AG08396 (cell line): Measurements from ENCODE around the gene PPP2R2C.

Experiments used
- DNase-seq: peaks from one replicate; pipeline ENCODE4 v3.0.0; 2012; ENCODE audit warnings: low spot score, mixed read lengths

PPP2R2C gene

GRCh38 chr4:6422866-6423265 is 49.5 kb downstream of the PPP2R2C start:
- no peak for DNase-seq

- DNase-seq = no peak
Observed at GRCh38 chr4:6422105-6422504, 50.3 kb downstream of the PPP2R2C start.

GRCh38 chr4:6421397-6421796 is 51.0 kb downstream of the PPP2R2C start:
- no peak for DNase-seq

GRCh38 chr4:6420972-6421371 is 51.4 kb downstream of the PPP2R2C start:
- DNase-seq = no peak

GRCh38 chr4:6420036-6420435 is 52.4 kb downstream of the PPP2R2C start:
- no peak for DNase-seq

GRCh38 chr4:6419452-6420028 is 52.9 kb downstream of the PPP2R2C start:
- no peak for DNase-seq

- DNase-seq = no peak
Observed at GRCh38 chr4:6418193-6418755, 54.1 kb downstream of the PPP2R2C start.

- no peak for DNase-seq
Observed at GRCh38 chr4:6417516-6418050, 54.8 kb downstream of the PPP2R2C start.

GRCh38 chr4:6416518-6417286 is 55.7 kb downstream of the PPP2R2C start:
- DNase-seq = no peak

- no peak for DNase-seq
Observed at GRCh38 chr4:6415031-6415705, 57.2 kb downstream of the PPP2R2C start.

GRCh38 chr4:6414578-6414977 is 57.8 kb downstream of the PPP2R2C start:
- DNase-seq = no peak

GRCh38 chr4:6410664-6411063 is 61.8 kb downstream of the PPP2R2C start:
- DNase-seq = no peak

- no peak for DNase-seq
Observed at GRCh38 chr4:6410068-6410467, 62.3 kb downstream of the PPP2R2C start.

GRCh38 chr4:6409381-6409780 is 63.0 kb downstream of the PPP2R2C start:
- DNase-seq = no peak

- DNase-seq = no peak
Observed at GRCh38 chr4:6408263-6408662, 64.2 kb downstream of the PPP2R2C start.

- DNase-seq = no peak
Observed at GRCh38 chr4:6405397-6405706, 67.1 kb downstream of the PPP2R2C start.

- no peak for DNase-seq
Observed at GRCh38 chr4:6404611-6405396, 67.6 kb downstream of the PPP2R2C start.

GRCh38 chr4:6403400-6403685 is 69.1 kb downstream of the PPP2R2C start:
- no peak for DNase-seq

GRCh38 chr4:6402566-6403399 is 69.6 kb downstream of the PPP2R2C start:
- DNase-seq = no peak

GRCh38 chr4:6401797-6402196 is 70.6 kb downstream of the PPP2R2C start:
- DNase-seq = no peak

- DNase-seq = no peak
Observed at GRCh38 chr4:6396696-6397236, 75.6 kb downstream of the PPP2R2C start.
